Fibroblast of the aortic adventitia (primary cell): ENCODE measurements around the gene PARN. TPM values are rescaled to one million over a fixed set of nuclear protein-coding genes. Genes with fewer than 3 reads are reported as not detected.

Experiments
- DNase-seq: peaks from one replicate; pipeline ENCODE4 v3.0.0-alpha.2; 2010; ENCODE audit warnings: low read depth
- H3K4me3 ChIP-seq: 2 replicates; pipeline ENCODE4 v1.5.1; 2011; ENCODE audit warnings: low read depth, mild to moderate bottlenecking, control low read depth, low read length, moderate library complexity
- small RNA-seq: library from RNA; depleted of rRNA; stranded (forward); fragments of <200 nt; gene quantifications from one replicate; pipeline ENCODE3, GENCODE V24; 2012
- total RNA-seq: library from RNA; depleted of rRNA; stranded (reverse); fragments of >200 nt; gene quantifications from 2 replicates; pipeline ENCODE4 v1.2.3, GENCODE V29; 2012; ENCODE audit warnings: low replicate concordance
- TF ChIP-seq, protein P1 (sequence below): IDR thresholded peaks from 2 replicates; pipeline ENCODE4 v1.5.1; 2011; ENCODE audit warnings: mild to moderate bottlenecking, low read length, control low read depth, inconsistent platforms; ENCODE audit not compliant: insufficient read depth

Gene PARN
- total RNA-seq, 1 donor = 37.2 TPM

DNA sequence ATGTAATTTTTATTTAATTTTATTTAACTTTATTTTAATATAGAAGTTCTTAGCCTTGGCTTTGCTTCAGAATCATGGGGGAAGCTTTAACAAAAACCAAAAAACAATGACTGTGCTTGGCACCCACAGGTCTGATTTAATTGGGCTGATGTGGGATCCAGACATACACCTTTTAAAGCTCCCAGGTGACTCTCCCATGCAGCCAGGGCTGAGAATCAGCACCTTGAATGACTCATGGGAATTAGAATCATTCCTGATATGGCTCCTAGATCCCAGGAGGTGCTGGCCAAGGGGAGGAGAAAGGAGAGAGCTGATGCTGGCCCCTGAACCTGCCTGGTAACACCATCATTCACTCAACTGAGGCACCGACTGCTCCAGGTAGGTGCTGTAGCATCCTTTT lies 240.7 kb downstream of the PARN start:
- DNase-seq = no peak
- H3K4me3 ChIP-seq = no peak overlapping the region
- TF ChIP-seq, protein P1, sequence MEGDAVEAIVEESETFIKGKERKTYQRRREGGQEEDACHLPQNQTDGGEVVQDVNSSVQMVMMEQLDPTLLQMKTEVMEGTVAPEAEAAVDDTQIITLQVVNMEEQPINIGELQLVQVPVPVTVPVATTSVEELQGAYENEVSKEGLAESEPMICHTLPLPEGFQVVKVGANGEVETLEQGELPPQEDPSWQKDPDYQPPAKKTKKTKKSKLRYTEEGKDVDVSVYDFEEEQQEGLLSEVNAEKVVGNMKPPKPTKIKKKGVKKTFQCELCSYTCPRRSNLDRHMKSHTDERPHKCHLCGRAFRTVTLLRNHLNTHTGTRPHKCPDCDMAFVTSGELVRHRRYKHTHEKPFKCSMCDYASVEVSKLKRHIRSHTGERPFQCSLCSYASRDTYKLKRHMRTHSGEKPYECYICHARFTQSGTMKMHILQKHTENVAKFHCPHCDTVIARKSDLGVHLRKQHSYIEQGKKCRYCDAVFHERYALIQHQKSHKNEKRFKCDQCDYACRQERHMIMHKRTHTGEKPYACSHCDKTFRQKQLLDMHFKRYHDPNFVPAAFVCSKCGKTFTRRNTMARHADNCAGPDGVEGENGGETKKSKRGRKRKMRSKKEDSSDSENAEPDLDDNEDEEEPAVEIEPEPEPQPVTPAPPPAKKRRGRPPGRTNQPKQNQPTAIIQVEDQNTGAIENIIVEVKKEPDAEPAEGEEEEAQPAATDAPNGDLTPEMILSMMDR = no peak

DNA sequence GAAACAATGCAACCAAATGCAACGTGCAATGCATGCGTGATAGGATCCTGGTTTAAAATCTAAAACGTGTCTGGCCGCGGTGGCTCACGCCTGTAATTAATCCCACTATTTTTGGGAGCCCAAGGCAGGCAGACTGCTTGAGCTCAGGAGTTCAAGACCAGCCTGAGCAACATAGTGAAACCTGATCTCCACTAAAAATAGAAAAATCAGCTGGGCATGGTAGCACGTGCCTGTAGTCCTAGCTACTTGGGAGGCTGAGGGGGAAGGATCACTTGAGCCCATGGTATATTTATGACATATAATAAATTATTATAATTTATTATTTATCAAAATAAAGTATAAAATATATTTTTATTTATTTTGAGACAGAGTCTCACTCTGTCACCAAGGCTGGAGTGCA lies 241.8 kb downstream of the PARN start:
- no peak for DNase-seq
- TF ChIP-seq, protein P1 = no peak
- no peak overlapping the region for H3K4me3 ChIP-seq

DNA sequence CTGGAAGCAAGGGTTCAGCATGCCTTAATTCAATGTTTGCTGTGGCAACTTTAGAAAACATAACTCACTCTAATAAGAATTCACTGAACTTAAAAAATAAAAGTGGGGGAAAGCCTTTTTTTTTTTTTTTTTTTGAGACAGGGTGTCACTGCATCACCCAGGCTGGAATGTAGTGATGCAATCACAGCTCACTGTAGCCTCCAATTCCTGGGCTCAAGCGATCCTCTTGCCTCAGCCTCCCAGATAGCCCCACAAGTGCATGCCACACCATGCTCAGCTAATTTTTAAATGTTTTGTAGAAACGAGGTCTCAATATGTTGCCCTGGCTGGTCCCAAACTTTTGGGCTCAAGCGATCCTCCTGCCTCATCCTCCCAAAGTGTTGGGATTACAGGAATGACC lies 243.9 kb downstream of the PARN start:
- H3K4me3 ChIP-seq = no peak overlapping the region
- TF ChIP-seq, protein P1 = no peak

More for the DNA sequence above, 243.9 kb downstream of the PARN start:
- DNase-seq = no peak

Small RNAs within 50 kb of the gene (small RNA-seq; reads per million reads assigned to genes)
- gene RN7SL274P (not detected), gene RNU7-125P (not detected)

Other genes starting within 250 kb of the PARN start
- 78.4 and 129 TPM in 2 replicates for gene BFAR, start 2.7 kb upstream of the PARN start, total RNA-seq
- gene PLA2G10, start 64.0 kb upstream of the PARN start, total RNA-seq = not detected in 2 replicates
- gene NPIPA3, start 73.2 kb upstream of the PARN start, total RNA-seq = 0.54 TPM in 1 of 2 replicates, not detected in the other
- gene NPIPA2, start 112.3 kb upstream of the PARN start, total RNA-seq = 0.36 TPM in 1 of 2 replicates, not detected in the other
- 40.7 and 97.7 TPM in 2 replicates for gene NOMO1, start 203.5 kb upstream of the PARN start, total RNA-seq